Measurements from ENCODE around the gene M1AP.

The M1AP gene

GRCh38 chr2:74648009-74648443 is at the start of gene M1AP:
TSS of gene M1AP (minus strand) at chr2:74648330. CDS start at chr2:74640275, 8,055 bp downstream.
- no peak for DNase-seq

DNA sequence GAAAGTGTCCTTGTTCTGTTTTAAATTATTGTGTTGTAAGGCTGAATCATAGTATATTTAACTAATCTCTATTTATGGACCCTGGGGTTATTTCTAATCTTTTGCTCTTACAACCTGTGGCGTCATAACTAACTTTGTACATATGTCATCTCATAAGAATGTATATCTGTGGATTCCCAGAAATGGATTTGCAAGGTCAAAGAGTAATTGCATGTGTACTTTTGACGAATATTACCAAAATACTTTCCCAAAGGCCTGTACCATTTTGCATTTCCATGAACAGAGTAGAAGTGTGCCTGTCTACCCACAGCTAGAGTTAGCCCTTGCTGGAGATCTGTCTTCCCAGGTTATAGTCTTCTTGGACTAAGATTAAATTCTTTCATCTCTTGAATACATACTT is 48.7 kb upstream of the M1AP start:
- DNase-seq, result peak; percentile 62

DNA sequence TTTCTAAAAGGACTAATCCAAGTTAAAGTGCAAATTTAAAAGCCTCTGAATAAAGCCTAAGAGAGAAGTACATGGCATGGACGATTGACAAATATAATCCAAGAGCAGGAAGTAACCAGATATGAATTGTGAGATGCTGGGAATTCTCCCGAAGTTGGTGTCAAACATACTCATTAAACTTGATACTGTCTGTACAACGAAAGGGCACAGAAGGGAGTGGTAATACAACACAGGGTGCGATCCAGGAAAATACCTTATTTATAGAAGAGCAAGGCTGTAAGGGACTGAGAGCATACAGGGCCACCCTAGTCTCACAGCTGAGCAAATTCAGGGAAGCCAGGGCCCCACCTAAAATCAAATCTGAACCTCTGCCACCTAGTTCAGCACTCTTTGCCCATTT is 47.5 kb upstream of the M1AP start:
- DNase-seq, result no peak

GRCh38 chr2:74694281-74694680 is 46.2 kb upstream of the M1AP start:
- no peak for DNase-seq

GRCh38 chr2:74693668-74694067 is 45.5 kb upstream of the M1AP start:
- no peak for DNase-seq

- no peak for DNase-seq
These were observed 45.1 kb upstream of the M1AP start for GRCh38 chr2:74693213-74693612.

DNA sequence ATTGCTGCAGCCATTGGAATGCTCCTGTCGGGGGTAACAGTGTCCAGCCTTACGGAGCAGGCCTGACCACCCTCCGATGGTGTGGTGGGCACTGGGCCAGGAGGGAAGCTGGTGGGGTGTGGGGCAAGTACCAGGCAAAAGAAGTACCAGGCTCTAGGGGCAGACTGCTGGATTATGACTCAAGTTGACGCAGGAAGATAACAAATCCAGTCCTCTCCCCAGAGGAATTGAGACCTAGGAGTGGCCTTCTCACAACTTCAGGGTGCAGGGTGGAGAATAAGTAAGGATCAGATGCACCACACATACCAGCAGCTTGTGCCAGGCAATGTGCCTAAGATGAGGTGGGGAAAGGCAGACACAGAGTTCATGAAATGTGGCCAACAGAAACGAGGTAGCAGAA is 43.8 kb upstream of the M1AP start:
- no peak for DNase-seq

DNA sequence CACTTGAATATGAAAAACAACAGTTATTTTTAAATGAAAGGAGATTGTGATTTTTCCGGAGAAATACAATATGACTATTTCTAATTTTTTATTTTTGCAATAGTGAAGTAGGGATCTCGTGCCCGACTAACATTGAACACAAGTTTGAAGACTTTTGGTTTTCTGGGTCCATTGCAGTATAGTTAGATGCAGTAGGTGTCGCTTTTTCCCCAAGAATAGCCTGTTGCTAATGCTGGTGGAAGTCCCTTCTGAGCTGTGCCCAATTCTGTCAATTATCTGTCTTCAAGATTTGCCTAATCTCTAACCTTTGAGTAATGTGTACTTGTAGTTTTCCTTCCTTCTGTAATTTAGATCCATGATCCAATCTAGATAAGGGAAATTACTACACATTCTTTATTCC is 42.4 kb upstream of the M1AP start:
- DNase-seq, result peak; percentile 61

DNA sequence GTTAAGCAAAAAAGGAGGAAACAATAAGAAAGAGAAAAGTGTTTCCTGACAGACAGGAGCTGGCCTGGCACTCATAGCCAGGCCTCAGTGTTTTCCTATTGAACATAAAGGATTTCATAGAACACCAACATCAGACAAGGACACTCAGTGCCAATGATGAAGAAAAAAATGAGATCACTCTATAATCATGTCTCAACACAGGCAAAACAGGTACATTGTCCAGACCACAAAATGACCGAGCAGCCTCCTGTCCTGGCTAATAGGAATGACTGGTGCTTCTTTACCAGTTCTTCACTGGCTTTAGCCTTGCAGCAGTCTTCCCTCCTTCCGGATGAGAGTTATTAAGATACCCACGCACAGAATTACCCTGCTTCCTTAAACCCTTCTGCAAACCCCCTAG is 41.5 kb upstream of the M1AP start:
- no peak for DNase-seq

DNA sequence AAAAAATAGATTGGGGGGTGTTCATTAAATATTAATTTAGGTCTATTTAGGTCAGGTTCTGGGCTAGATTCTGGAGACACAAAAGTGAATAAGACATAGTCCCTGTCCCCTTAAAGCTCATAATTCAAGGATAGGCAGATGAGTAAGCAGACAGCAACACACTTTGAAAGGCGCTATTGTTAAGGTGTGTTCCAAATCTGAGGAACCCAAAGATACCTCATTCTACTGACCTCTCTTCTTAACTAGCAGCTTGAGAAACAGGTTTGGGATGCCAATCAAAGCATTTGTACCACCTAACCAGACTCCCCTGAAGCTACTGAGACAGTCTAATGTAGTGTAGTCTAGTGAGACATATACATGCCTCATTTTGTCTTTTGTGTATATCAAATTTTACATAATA is 40.8 kb upstream of the M1AP start:
- DNase-seq, result no peak

- no peak for DNase-seq
These were observed 37.3 kb upstream of the M1AP start for GRCh38 chr2:74685408-74685807.

DNA sequence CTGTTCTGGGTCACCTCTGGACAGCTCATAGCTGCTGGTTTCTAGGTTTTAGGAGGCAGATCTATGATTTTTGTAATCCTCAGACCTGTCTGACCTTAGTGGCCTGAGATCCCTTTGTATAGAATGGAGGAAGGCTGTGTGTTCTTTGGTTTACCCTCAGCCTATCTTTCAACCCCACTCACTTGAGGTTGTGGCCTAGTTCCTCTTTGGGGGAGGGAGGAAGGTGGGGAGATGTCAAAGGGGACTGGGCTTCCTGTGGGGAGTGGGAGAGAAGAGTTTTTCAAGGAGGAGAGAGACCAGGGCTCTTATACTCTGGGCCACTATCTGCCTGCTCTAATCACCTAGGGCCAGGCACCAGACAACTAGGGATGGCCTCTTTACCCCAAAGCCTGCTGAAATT is 34.4 kb upstream of the M1AP start:
- no peak for DNase-seq

GRCh38 chr2:74679615-74680014 is 31.5 kb upstream of the M1AP start:
- no peak for DNase-seq

DNA sequence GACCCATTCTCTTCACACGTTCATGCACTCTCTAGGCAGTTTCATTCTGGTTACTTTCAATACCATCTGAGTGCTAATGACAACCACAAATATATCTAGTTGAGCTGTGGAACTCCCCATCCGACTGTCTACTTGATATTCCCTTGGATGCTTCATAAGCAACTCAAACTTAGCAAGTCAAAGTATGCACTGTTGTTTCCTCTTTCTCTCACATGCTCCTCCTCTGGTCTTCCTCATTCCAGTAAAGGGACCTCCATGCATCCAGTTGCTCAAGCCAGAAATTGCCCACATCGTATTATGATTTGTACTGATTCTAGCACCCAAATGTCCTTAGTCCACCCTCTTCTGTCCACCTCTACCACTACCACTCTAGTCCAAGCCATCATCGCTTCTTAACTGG is 28.2 kb upstream of the M1AP start:
- no peak for DNase-seq

DNA sequence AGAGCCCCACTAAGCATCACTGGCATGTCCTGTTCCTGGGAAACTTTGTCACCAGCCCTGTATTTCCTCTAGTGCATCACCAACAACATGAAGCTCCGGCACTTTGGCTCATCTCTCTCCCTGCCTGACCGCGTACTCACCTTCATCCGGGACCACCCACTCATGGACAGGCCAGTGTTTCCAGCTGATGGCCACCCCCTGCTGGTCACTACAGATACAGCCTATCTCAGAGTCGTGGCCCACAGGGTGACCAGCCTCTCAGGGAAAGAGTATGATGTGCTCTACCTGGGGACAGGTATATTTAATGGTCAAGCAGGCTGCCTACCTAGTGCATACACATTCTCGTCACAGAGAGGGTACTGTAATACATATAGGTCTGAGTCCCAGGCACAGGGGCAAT is 27.0 kb upstream of the M1AP start:
- DNase-seq, result no peak

DNA sequence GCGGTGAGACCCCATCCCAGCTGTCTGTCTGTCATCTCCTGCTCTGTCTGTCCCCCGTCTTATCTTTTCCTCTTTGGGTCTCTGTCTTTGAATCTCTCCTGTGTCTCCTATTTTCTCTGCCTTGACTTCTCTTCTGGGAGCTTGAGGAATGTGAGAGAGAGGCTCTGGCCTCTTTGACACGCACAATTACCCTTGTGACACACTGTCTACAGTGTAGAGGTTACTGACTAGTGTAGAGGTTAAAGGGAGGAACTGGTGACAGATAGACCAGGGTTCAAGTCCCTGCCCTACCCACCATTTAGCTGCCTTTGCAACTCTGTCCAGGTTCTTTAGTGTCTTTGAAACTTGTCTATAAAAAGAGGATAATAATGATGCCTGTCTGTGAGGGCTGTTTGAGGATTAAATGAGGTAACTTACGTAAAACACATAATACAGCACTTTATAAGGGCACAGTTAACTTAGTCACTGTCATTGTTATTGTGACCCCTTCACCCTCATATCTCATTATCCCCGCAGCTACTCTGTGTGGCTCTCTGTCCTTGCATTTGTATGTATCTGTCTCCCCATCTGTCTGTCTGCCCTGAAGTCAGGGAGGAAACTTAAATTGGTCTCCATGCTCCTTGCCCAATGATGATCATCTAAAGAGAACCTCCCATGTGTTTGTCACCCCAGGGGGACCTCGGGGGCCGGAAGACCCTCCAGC is 25.8 kb upstream of the M1AP start:
- no peak for DNase-seq

DNA sequence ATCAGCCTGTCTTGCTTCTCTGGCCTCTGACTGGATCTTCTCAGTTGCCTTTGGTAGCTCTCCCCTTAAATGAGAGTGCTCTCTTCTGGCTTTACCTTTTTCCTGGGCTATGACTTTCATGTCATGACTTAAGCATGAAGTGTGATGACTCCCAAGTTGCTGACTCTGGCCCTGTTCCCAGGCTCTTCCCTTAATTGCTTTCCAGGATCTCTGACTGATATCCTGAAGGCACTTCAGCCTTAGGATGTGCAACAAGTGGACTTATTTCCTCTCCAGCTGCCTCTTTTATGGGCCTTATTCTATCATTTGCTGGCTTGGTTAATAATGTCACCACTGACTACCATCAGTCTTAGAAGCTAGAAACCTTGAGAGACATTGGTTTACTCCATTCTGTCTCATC is 23.3 kb upstream of the M1AP start:
- peak; percentile 69 for DNase-seq

- no peak for DNase-seq
These were observed 22.1 kb upstream of the M1AP start for GRCh38 chr2:74670263-74670662.

GRCh38 chr2:74668087-74668486 is 20.0 kb upstream of the M1AP start:
- no peak for DNase-seq

- no peak for DNase-seq
These were observed 11.3 kb upstream of the M1AP start for GRCh38 chr2:74659462-74659861.

DNA sequence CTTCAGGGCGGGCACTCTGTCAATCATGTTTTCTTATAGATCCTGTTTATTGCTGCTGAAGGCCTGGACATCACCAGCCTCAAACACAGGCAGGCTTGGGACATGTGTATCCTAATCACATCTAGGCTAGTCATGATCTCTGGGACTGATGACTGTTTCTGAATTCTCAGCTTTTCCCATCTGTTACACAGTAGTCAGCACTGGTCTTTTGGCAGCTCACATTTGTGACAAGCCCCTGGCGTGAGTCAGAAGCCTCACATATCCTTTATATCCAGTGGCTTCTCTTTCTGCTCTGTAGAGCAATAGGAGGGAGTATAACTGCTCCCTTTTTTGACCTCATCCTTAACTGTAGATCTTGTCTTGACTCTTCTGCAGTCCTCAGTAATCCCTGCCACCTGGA is 10.4 kb upstream of the M1AP start:
- DNase-seq, result peak; percentile 84

DNA sequence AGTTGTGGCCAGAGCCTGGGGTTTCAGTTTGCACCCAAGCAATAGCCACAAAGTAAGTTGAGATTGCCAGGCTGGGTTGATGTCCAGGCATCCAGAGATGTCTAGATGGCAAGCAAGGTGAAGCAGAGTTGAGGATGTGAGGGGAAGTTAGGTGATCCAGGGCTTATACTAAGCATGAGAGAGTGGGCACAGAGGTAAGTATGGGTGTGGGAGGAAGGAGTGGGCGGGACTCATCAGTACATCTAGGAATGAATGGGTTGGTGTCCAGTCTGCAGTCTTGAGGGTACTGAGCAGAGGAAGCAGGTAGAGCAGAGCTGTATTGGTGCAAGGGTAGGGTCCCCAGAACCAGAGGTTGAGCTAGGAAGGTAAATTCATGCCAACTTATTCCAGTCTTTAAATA is 7.4 kb upstream of the M1AP start:
- no peak for DNase-seq

- DNase-seq, result peak; percentile 93
These were observed 6.1 kb upstream of the M1AP start, which contains the start of gene SEMA4F for GRCh38 chr2:74653985-74654882. TSS of gene SEMA4F (plus strand) at chr2:74654247. CDS start at chr2:74654377, 130 bp downstream.

DNA sequence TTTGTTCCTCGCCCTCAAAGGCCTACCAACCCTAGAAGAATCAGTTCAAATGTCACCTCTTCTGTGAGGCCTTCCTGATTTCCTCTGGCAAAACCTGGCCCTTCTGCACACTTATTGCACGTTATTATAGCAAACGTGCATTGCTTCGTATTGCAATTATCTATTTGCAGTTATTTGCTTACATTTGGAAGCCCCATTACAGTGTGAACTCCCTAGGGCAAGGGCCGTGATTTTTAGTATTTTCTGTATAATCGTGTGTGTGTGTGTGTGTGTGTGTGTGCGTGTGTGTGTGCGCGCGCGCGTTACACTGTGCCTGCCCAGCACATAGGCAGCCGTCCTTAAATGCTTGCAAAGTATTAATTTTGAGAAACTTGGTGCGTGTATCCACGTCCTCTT is 5.5 kb upstream of the M1AP start:
- no peak for DNase-seq
